T-helper 2 cell treated with Interferon-gamma antibody and Interleukin-4, amounts not matched to agents 100 ng/mL and 5 ng/mL, for 36 hours (primary cell): ENCODE measurements around the gene RPS24. TPM values are rescaled to one million over a fixed set of nuclear protein-coding genes. Genes with fewer than 3 reads are reported as not detected.
"Not testable (repeated sequence)": the region's sequence is repeated elsewhere in the genome, so short reads cannot be mapped to it uniquely, and the experiment has no call there.

Experiments used
- intact Hi-C: fragments of 100-400 bp; cut with micrococcal nuclease; formaldehyde crosslinking; loops from one replicate; pipeline ENCODE4 v1.15.1; 2023
- total RNA-seq: library from RNA; stranded (reverse); gene quantifications from 2 replicates; pipeline ENCODE4 v1.2.3, GENCODE V29; 2022

The RPS24 gene
- total RNA-seq, 1 donor from 2014 or later, result 1,478 TPM

DNA sequence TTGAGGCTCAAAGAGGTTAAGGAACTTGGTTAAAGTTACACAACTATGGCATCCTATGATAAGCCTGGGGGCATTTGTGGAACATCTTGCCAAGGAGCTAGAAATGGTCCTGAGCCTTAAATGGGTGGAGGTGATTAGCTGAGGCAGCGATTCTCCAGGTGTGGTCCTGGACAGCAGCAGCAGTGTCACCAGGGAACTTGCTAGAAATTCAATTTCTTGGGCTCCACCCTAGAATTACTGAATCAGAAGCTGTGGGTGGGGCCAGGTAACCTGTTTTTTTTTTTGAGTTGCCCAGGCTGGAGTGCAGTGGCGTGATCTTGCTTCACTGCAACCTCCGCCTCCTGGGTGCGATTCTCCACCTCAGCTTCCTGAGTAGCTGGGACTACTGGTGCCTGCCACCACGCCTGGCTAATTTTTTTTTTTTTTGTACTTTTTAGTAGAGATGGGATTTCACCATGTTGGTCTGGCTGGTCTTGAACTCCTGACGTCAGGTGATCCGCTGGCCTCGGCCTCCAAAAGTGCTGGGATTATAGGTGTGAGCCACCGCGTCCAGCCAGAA lies 13.1 kb downstream of the RPS24 start:
- intact Hi-C loops, result loop anchor here (1.0 to 10.0 kb wide), 6 partner anchors 108 to 1149 kb away; partner anchors contain the start of gene ZMIZ1

DNA sequence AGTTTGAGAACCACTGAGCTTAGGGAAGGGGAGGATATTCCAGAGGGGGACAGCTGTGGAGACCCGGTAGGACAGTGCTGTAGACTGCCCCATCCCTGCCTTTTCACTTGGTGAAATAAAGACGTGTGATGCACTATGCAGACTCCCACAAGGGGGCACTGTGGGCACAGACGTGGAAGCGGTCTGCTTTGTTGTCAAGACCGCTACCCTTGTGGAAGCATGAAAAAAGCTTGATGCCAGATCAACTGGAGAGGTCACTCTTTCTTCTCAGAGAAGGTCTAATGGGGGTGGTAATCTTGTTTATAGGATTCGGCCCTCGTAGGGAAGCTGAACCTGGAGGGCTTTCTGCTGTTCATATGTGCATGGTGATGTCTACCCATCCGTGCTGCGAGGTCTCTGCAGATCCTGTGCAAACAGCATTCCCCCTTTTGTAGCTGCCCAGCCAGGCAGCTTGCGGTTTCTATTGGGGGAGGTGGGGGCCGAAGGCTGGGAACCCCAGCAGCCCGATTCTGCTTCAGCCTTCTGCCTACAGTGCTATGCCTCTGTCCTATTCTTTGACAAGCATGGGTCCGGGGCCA lies 13.7 kb downstream of the RPS24 start:
- intact Hi-C loops, result loop anchor here (1.0 to 10.0 kb wide), 6 partner anchors 107 to 1148 kb away; partner anchors contain the start of gene ZMIZ1

DNA sequence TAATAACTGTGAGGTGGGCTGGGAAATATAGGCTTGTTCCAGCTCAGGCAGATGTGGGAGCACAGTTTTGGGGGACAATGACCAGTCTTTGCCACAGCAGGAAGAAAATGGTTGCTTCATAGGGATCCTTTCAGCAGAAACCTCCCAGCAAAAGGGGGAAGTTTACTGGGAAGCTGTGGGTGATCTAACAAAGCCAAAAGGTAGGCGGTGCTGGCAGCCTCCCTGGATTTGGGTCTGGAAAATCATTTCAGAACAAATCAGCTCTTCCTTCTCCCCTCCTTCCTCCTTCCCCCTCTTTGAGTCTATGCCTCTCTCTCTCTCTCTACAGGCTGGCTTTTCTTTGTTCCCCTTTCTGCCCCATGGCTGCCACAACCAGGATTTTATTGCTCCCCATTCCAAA lies 16.2 kb downstream of the RPS24 start:
- intact Hi-C loops, result loop anchor here (5.0 to 10.0 kb wide), 3 partner anchors 105 to 1017 kb away; partner anchors contain the start of gene ZMIZ1

DNA sequence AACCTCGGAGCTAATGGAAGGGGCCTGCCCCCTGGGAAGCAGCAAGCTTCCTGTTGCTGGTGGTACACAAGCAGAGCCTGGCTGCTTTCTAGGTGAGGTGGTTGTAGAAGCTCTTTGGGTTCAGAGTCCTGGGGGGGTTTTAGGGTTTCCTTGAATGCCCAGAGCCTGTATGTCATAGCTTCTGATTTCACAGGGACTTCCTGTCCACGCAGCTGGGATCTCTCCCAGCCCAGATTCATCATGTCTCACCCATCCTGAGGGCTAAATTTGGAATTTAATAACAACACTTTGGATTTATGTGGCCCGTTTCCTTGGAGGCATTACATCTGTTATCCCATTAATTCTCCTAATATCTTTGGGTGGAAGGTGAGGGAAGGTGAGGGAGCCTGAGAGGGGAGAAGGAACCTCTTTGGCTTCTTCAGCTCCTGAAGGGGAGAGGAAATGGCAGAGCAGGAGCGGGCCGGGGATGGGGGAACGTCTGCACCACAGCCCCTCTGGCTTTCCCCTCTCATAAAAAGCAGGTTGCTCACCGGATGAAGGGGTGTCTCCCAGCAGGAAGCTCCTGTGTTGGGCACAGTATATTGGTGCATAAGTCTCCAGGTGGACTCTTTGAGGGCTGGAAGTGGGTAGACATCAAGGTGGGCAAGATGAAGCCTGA lies 19.7 kb downstream of the RPS24 start:
- intact Hi-C loops, result no loop called here

DNA sequence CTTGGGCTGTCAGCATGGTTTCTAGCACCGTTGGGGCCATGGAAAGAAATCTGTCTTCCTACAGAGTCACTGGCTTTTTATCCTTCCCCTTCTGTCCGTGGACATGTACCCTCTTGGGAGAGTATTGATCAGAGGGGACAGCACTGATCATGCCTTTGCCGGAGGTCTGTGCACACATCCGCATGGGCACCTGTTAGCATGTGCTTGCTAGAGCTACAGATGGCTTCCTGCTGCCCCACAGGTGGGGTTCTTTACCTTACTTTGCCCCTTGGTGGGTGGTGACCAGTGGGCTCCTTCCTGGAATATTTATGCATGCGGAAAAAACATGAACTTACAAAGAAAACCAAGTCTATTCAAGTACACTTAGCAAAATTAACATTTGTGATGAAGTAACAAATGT lies 24.9 kb downstream of the RPS24 start:
- intact Hi-C loops, result no loop called here

DNA sequence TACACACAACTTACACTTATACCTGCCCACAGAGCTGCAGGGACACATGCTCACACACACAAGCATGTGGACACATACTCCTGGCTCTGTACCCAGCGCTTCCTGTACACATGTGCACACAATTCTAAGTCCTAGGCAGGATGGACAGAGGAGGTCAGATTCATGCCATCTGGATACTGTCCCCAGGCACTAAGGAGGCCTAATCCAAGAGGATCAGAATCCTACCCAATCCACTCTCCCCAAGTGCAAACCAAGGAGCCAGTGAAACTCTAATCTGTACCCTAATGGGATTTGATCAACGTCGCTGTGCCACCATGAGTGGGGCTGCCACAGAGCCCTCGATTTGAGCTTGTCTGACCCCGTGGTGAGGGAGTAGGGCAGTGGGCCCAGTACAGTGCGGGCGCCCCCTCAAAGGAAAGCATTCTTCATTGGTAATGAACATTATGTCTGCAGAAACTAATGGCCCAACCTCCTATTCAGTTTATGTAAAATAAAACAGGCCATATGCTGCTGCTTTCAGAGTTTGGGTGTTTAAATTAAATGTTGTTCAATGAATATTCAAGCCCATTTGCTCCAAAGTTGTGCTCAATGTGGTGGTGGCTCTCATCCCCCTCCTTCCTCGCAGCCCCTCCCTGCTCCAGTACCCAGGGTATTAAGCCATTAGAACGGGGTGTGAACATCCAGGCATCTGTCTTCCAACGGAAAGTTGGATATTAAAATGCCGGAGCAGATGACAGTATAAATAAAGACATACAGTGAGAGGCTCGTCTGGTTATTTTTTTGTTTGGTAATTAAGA lies 26.4 kb downstream of the RPS24 start:
- intact Hi-C loops, result no loop called here

DNA sequence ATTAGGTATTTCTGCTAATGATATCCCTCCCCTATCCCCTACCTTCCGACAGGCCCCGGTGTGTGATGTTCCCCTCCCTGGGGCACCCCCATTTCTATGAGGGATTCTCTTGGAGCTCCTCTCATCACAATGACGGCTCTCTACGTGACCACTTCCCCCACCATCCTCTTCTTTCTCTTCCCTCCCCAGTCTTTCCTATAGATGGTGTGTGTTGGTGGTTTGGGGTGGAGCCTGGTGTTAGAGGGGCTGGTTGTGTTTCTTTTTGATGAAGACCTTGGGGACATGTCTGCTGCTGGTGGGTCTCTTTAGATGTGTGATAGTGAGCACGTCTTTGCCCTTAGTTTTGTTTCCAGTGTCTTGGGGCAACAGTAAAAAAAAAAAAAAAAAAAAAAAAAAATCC lies 28.6 kb downstream of the RPS24 start:
- intact Hi-C loops, result no loop called here

DNA sequence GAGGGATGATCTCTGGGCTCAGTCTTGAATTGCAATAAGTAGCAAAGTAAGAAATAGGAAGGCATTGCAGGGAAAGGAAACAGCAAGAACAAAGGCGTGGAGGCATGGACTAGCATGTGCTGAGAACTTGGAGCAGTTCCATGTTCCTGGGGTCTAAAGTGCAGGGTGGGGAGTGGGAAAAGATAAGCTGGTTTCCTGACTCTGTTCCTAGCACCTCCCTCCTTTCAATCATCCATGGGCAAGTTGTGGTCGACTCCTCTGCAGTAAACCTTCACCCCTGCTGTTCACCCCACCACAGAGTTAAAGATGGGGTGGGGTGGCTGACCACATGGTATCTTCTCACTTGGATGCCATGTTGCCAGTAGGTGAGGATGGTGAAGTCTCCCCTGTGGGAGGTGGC lies 29.6 kb downstream of the RPS24 start:
- intact Hi-C loops, result no loop called here

DNA sequence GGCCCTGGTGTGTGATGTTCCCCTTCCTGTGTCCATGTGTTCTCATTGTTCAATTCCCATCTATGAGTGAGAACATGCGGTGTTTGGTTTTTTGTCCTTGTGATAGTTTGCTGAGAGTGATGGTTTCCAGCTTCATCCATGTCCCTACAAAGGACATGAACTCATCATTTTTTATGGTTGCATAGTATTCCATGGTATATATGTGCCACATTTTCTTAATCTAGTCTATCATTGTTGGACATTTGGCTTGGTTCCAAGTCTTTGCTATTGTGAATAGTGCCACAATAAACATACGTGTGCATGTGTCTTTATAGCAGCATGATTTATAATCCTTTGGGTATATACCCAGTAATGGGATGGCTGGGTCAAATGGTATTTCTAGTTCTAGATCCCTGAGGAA lies 31.3 kb downstream of the RPS24 start:
- intact Hi-C loops, result not testable (repeated sequence)

DNA sequence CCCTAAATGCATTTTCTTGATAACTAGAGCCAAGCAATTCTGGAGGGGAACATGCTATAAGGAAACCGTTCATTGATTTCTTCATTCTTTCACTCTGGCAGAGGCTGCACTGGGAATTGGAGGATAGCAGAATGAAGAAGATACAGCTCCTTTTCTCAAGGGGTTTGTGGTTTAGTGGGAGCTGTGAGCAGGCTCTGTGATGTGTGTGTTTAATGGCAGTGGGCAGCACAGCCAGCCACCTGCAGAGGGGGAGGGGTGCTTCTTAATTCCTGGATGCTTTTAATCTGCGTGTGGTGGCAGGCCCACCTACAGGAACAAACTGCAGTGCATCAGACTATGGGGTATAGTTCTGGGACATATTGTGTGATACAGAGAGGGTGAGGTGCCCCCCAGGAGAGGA lies 31.9 kb downstream of the RPS24 start:
- intact Hi-C loops, result no loop called here

DNA sequence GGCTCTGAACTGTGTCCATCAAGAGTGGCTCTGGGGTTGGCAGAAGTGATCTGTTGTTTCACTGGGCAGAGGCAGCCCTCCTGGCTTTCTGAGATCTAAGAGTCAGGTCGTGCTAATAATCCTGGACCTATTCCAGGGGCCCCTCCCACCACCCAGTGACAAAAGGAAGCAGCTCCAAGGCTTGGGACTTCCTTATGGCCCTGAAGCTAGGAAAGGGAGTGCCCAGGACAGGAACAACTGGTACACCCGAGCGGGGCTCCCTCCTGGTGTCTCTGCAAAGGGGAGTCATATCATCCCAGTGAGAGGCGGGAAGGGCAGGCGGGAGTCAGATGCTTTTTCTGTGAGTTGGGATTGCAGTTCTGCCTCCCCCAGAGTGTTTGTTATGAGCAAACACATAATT lies 32.3 kb downstream of the RPS24 start:
- intact Hi-C loops, result no loop called here

DNA sequence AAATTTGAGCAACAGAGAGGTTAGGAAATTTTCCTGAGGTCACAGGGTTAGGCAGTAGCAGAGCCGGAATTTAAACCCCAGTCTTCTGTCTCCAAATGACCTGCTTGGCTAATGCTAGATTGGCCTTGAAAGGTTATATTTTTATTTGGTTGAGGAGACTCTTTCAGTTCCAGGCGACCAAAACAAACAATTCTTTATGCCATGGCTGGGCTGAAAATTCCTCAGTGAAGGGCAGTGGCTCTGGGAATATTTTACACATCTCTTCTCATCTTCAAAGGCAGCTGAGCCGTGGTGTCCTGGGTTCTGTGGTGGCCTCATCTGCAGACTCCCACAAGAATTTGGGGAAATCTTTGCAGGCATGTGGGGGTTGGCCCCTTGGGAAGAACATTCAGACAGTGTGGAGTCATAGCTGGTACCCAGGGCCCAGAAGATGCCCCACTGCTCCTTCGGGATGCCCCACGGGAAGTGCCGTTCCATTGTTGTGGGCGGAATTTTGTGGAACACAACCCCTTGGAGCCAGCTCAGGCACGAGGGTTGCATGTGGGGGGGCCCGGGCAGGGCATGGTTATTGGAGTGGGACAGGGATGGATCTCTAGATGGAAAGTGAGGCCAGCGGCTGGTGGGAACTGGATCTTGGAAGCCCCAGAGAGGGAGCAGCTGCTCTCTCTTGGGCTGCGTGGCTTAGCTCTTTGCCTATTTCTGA lies 33.2 kb downstream of the RPS24 start:
- intact Hi-C loops, result no loop called here

DNA sequence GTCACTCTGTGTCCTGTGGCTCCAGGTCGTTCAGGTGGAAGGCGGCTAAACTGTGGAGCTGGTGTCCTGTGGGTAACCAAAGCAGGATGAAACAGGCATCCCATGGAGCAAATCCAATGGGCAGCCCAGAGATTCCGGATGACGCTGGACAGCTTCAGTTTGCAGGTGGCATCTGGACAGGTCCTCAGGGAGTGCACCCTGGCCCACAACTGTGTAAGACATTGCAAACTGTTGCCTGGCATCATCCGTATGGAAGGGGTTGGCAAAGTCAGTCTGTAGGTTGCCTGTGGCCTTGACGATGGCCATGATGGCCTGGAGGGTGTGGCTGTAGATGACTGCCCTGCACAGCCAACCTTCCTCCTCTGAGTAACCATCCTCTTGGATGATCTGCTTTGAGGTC lies 35.5 kb downstream of the RPS24 start:
- intact Hi-C loops, result no loop called here

DNA sequence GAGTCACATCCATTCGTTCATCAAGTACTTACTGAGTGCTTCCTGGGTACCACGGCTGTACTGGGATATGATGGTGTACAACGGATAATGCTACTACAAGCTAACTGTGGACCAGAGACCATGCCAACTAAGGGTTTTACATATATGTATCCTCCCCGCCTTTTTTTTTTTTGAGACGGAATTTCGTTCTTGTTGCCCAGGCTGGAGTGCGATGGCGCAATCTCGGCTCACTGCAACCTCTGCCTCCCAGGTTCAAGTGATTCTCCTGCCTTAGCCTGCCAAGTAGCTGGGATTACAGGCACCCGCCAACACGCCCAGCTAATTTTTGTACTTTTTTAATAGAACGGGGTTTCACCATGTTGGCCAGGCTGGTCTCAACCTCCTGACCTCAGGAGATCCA lies 36.4 kb downstream of the RPS24 start:
- intact Hi-C loops, result not testable (repeated sequence)

DNA sequence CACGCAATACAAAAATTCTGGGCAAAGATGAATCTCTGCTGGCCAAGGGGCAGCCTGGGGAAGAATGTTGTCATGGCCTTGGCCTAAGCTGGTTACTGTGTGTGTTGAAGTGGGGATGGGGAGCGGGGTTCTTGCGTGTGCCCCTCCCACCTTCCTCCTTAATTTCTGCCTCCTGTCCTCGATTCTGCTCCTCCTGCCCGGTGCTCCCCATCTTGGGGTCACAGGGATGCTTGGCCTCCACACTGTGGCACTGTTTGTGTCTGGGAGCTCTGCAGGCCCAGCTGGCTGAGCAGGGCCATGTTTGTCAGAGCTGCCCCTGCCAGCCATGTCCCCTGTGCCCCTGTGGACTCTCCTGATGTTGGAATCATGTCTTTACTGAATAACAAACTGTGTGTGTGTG lies 37.1 kb downstream of the RPS24 start:
- intact Hi-C loops, result no loop called here

DNA sequence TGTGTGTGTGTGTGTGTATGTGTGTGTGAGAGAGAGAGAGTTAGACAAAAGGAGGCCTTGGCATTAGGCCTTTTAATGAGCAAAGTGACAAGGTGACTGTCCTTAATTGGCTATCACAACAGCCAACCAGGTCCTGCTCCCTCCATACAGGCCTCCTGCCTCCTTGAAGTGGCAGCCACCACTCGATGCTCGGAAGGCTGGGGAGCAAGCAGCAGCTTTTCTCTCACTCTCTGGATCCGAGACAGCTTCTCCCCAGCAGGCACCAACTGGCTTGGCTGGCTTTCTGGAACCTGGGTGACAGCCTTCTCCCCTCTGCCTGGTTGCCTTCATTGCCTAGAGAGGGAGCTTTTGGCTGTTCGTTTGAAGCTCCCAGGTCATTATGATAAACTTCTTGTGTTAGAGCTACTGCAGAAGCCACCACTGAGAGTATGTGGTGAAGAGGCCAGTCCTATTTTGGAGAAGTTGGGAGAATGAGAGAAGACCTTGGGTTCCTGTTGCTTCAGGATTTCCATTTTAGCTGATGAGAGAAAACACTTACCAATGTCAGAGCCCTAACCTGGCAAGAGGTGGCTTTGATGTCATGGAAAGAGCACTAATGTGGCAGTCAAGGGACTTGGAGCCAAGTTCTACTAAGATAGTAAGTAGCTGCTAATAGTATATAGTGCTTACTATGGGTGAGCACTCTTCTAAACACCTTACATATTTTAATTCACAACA lies 37.6 kb downstream of the RPS24 start:
- intact Hi-C loops, result no loop called here

DNA sequence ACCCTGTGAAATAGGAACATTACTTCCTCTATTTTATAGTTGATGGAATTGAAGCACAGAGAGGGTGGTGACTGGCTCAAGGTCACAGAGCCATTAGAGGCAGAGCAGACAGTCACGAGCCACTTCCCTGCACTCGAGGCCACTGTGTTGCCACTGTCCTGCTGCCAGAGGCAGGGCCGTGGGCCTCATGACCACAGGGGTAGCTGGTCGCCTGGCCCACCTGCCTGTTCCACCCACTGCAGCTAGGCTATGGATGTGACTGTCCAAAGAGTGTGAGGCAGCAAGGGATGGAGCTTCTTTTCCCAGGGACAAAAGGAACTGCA lies 38.2 kb downstream of the RPS24 start:
- intact Hi-C loops, result no loop called here

DNA sequence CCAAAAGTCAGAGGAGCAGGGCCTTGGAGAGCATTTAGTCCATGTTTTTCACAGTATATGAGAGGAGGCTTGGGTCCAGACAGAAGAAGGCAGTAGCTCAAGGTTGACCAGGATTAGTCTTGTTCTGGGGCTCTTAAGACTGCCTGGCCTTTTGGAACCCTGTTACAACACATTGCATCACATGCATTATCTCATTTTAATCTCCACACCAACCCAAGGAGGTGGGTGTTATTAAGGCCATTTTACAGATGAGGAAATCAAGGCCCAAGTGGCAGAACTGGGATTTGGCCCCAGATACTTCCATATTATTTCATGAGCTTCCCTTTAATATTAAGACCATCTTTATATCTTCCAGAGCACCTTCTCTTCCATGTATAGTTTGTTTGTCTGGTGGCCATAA lies 38.8 kb downstream of the RPS24 start:
- intact Hi-C loops, result no loop called here

DNA sequence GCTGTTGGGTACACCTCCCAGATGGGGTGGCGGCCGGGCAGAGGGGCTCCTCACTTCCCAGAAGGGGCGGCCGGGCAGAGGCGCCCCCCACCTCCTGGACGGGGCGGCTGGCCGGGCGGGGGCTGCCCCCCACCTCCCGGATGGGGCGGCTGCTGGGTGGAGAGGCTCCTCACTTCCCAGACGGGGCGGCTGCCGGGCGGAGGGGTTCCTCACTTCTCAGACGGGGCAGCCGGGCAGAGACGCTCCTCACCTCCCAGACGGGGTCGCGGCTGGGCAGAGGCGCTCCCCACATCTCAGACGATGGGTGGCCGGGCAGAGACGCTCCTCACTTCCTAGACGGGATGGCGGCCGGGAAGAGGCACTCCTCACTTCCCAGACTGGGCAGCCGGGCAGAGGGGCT lies 42.1 kb downstream of the RPS24 start:
- intact Hi-C loops, result not testable (repeated sequence)

DNA sequence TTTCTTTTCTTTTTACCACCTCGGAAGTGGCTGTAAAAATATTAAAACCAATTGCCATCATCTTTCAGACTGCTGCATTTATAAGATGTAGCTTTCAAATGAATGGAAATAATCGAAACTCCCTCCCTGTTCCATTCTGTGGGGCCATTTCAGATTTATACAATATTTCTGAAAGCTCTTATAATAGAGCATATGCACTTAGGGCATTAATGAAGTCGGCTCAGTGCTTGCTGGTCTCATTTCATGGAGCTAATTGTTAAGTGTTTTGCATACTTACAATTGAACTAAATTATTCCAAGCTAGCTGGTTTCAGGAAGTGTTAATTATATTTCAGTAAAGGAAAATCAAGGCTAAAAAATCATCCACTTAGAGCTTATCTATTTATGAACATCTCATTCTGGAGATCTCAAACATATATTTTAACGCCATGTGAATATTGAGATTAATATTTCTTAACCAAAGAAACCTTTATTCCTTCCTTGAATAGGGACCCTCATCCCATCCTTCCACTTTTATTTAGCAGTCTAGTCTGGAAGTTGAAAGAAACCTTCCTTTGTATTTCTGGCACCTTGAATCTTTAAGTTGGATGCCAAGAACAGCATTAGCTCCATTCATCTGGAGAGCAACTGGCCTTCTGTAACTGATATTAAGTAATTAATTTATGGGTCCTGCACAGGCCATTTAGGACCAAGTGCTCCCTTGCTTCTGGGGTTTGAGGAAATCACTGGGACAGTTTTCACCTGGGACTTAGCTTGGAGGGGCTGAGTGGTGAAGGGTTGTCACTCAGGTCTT lies 45.1 kb downstream of the RPS24 start:
- intact Hi-C loops, result no loop called here
